Jurkat, Clone E6-1 (cell line): Measurements from ENCODE around the gene NAV2.
A peak's percentile ranks its signal among the peaks of the same experiment; 100 is the strongest.
"Not testable (repeated sequence)": the region's sequence is repeated elsewhere in the genome, so short reads cannot be mapped to it uniquely, and the experiment has no call there.

Source experiments
- DNase-seq: peaks from one replicate; pipeline ENCODE4 v3.0.0-alpha.2; 2011; ENCODE audit warnings: low read depth, low spot score
- H3K4me3 ChIP-seq: 2 replicates; pipeline ENCODE4 v1.5.1; 2011; ENCODE audit warnings: mild to moderate bottlenecking, low read length, control low read depth, moderate library complexity

The NAV2 gene

GRCh38 chr11:19951558-19952115 is 239.0 kb downstream of the NAV2 start:
- DNase-seq = peak; percentile 26
- no peak overlapping the region for H3K4me3 ChIP-seq

GRCh38 chr11:19952116-19952605 is 239.5 kb downstream of the NAV2 start:
- no peak overlapping the region for H3K4me3 ChIP-seq
- no peak for DNase-seq

GRCh38 chr11:19952911-19953310 is 240.3 kb downstream of the NAV2 start:
- H3K4me3 ChIP-seq = no peak overlapping the region
- DNase-seq = no peak

- no peak for DNase-seq
- H3K4me3 ChIP-seq = no peak overlapping the region
These were observed 240.7 kb downstream of the NAV2 start for GRCh38 chr11:19953336-19953735.

DNA sequence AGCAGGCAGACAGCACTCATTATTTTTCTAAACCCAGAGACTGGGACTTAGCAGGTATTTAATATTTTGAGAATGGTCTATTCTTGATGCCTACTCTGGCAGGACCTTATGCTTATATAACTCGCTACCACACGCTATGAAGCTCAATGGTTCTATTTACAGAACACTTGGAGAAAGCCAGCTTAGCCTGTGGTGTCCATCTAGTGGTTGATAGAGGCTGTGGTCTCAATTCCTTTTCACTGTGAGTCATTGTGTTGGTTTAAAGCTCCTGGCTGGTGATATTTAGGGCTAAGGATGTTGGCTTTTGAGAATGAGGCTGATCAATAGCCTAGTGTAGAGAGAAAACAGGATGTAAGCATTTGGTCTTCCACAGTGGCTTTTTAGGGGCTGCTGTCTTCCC is 241.3 kb downstream of the NAV2 start:
- no peak overlapping the region for H3K4me3 ChIP-seq
- no peak for DNase-seq

- no peak for DNase-seq
- no peak overlapping the region for H3K4me3 ChIP-seq
These were observed 242.3 kb downstream of the NAV2 start for GRCh38 chr11:19954899-19955298.

GRCh38 chr11:19955660-19956059 is 243.0 kb downstream of the NAV2 start:
- no peak for DNase-seq
- no peak overlapping the region for H3K4me3 ChIP-seq

- DNase-seq = no peak
- no peak overlapping the region for H3K4me3 ChIP-seq
These were observed 243.6 kb downstream of the NAV2 start for GRCh38 chr11:19956228-19956627.

DNA sequence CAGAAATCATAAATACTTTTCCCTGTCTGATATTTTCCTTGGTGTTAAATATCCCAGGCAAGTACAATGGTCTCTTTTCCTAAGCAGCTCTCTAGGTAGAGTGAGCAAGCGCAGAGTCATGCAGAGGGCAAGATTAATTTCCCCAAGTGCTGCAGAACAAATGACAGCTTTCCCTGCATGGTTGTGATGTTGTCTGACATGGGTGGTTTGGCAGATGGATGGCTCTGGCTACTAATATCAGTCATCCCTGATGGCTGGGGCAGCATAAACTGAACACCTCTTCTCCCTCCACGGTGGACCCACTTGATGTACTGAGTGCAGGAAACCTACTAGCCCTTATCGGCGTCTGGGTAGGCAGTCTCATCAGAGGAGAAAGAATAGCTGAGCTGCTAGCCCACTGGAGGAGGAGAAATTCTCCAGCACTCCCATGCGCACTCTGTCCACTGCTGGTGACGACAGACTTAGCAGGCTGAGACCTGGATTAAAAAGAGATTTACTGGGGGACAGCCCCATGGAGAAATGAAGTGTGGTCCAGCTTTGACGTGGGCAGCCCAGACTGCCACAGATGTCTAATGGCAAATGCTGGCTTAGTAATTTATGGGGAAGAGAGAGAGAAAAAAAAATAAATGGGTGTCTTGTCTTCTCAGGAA is 244.8 kb downstream of the NAV2 start:
- no peak overlapping the region for H3K4me3 ChIP-seq
- no peak for DNase-seq

- DNase-seq = no peak
- no peak overlapping the region for H3K4me3 ChIP-seq
These were observed 245.6 kb downstream of the NAV2 start for GRCh38 chr11:19958204-19958603.

GRCh38 chr11:19959210-19959609 is 246.6 kb downstream of the NAV2 start:
- DNase-seq = no peak
- no peak overlapping the region for H3K4me3 ChIP-seq

- no peak overlapping the region for H3K4me3 ChIP-seq
- no peak for DNase-seq
These were observed 247.0 kb downstream of the NAV2 start for GRCh38 chr11:19959648-19960059.

- DNase-seq, H3K4me3 ChIP-seq: not testable (repeated sequence)
These were observed 247.8 kb downstream of the NAV2 start for GRCh38 chr11:19960410-19960809.

- no peak overlapping the region for H3K4me3 ChIP-seq
- no peak for DNase-seq
These were observed 248.6 kb downstream of the NAV2 start for GRCh38 chr11:19961225-19961624.

GRCh38 chr11:19962053-19962800 is 249.6 kb downstream of the NAV2 start:
- no peak for DNase-seq
- no peak overlapping the region for H3K4me3 ChIP-seq

DNA sequence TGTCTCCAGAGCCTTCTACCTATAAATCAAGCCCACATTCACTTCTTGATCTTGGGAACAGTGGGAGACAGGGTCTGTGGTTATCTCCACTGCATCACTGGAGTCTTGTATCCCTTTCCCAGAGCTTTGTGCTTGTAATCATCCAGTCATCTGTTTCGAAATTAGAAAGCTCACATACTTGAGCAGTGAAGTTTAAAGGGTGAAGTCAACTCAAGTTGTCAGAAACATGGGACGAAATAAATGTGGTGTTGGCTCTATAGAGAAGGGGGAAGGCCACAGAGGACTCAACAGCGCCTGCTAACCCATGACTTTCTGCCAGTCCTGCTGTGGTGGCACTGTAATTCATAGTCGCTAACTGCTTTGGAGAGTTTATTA is 250.2 kb downstream of the NAV2 start:
- no peak overlapping the region for H3K4me3 ChIP-seq
- no peak for DNase-seq

DNA sequence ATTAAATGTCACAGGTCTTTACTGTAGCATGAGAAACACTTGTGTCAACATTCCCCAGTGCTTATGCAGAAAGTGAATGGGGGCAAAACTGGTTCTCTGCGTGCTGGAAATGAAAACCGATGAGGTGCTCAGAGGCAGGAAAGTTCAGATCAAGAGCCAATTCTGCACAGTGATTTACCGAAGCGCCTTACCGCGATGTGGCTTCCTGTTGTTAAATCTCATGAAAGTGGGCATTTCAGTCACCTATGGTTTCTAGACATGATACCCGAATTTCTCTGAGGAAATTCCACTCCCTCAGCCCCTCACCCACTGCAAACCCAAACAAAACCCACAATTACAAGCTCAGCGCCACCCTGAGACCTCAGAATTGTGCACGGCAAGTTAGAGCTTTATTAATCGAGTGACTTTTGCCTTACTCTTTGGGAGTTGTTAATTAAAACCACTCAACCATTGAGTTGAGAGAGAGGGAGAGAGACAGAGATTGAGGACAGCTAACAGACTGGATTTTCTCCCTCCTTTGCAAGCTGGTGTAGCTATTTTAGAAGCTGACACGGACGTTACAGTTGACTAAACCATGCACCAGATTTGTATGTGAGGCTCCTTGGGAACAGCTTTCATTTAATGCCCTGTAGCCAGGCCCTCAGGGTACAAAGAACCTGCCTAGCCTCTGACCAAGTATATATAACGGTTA is 251.2 kb downstream of the NAV2 start:
- no peak overlapping the region for H3K4me3 ChIP-seq
- DNase-seq = peak; percentile 7

DNA sequence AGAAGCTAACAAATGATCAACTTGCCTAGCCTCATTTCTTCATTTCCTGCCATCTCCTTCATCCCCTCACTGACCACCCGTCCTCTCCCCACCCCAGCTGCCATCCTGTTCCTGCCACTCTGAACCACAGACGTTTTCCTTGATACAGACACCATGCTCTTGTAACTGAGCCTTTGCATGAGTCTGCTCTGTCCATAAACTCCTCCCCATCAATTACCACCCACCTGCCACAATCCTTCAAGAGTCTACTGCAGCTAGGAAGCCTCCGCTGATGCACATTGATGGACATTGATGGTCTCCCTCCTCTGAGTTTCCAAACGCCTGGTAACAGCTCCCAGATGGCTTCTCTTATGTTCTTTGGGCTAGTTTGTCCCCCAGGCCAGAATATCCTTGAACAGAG is 253.8 kb downstream of the NAV2 start:
- no peak for DNase-seq
- H3K4me3 ChIP-seq = no peak overlapping the region

- DNase-seq = no peak
- no peak overlapping the region for H3K4me3 ChIP-seq
These were observed 254.3 kb downstream of the NAV2 start for GRCh38 chr11:19966927-19967326.

- H3K4me3 ChIP-seq = no peak overlapping the region
- no peak for DNase-seq
These were observed 255.2 kb downstream of the NAV2 start for GRCh38 chr11:19967787-19968186.
